Parathyroid adenoma (tissue), 2 donors: ENCODE measurements around the gene IFNGR1.

Source experiments
- H2AFZ ChIP-seq: fragments of 300-600 bp; sonication (generic); one replicate; pipeline ENCODE4 v1.7.0; 2017; ENCODE audit warnings: antibody characterized with exemption, mild to moderate bottlenecking
- H3K27ac ChIP-seq: fragments of 300-600 bp; sonication (generic); one replicate; pipeline ENCODE4 v1.7.0; 2017
- H3K27me3 ChIP-seq: fragments of 300-600 bp; sonication (generic); one replicate; pipeline ENCODE4 v1.7.0; 2017; ENCODE audit warnings: low read length; ENCODE audit not compliant: control insufficient read depth, insufficient read depth
- H3K36me3 ChIP-seq: fragments of 300-600 bp; sonication (generic); one replicate; pipeline ENCODE4 v1.7.0; 2017; ENCODE audit warnings: low read length; ENCODE audit not compliant: control insufficient read depth, insufficient read depth
- H3K4me1 ChIP-seq: fragments of 300-600 bp; sonication (generic); one replicate; pipeline ENCODE4 v1.7.0; 2017; ENCODE audit warnings: control low read depth
- H3K4me2 ChIP-seq: fragments of 300-600 bp; sonication (generic); one replicate; pipeline ENCODE4 v1.7.0; 2017; ENCODE audit warnings: low read length
- H3K4me3 ChIP-seq: fragments of 300-600 bp; sonication (generic); one replicate; pipeline ENCODE4 v1.7.0; 2017; ENCODE audit warnings: low read depth, low read length
- H3K79me2 ChIP-seq: fragments of 300-600 bp; sonication (generic); one replicate; pipeline ENCODE4 v1.7.0; 2017; ENCODE audit warnings: control low read depth
- H3K9ac ChIP-seq: fragments of 300-600 bp; sonication (generic); one replicate; pipeline ENCODE4 v1.7.0; 2017; ENCODE audit warnings: mild to moderate bottlenecking
- H3K9me3 ChIP-seq: fragments of 300-600 bp; sonication (generic); one replicate; pipeline ENCODE4 v1.7.0; 2017; ENCODE audit warnings: low read length; ENCODE audit not compliant: control insufficient read depth
- TF ChIP-seq, protein P1 (sequence below): fragments of 300-600 bp; sonication (generic); IDR thresholded peaks from one replicate; pipeline ENCODE4 v1.7.0; 2017; ENCODE audit warnings: antibody characterized with exemption, mild to moderate bottlenecking
- donor health status: primary hyperparathyroidism.

The IFNGR1 gene

DNA sequence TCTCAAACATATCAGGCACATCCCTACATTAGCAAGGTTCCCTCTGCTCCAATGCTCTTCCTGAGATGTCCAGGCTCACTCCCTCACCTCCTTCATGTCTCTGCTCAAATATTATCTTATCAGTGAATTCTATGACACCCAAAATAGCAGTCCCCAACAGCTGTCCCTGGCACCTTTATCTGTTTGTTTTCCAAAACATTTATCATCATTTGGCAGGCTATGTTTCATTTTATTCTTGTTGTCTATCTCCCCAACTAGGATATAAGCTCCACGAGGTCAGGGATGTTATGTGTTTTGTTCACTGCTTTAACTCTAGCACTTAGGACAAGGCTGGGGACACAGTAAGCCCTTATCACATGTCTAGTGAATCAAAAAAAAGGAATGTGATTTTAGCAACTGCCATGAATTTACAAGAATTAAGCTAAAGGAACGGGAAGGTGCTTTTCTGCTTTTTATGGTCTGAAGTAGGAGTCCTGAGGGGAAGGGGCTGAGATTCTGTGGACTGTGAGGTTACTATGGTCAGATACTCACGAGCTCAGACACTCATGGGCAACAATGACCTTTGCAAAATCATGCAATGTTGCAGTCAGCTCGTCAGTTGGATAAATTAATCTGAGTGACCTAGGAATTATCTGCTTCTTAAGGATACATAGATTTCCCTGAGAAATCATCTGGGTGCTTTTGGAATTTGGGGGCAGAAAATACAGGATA is 43.9 kb downstream of the IFNGR1 start:
- TF ChIP-seq, protein P1, sequence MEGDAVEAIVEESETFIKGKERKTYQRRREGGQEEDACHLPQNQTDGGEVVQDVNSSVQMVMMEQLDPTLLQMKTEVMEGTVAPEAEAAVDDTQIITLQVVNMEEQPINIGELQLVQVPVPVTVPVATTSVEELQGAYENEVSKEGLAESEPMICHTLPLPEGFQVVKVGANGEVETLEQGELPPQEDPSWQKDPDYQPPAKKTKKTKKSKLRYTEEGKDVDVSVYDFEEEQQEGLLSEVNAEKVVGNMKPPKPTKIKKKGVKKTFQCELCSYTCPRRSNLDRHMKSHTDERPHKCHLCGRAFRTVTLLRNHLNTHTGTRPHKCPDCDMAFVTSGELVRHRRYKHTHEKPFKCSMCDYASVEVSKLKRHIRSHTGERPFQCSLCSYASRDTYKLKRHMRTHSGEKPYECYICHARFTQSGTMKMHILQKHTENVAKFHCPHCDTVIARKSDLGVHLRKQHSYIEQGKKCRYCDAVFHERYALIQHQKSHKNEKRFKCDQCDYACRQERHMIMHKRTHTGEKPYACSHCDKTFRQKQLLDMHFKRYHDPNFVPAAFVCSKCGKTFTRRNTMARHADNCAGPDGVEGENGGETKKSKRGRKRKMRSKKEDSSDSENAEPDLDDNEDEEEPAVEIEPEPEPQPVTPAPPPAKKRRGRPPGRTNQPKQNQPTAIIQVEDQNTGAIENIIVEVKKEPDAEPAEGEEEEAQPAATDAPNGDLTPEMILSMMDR = no peak
- Histone ChIP-seq H3K27me3 (no peaks in the 10 kb centered on the region), H3K4me2 (no peak overlapping the region), H3K36me3 (no peaks in the 10 kb centered on the region), H2AFZ (peak overlapping the region; percentile 19), H3K79me2 (no peaks in the 10 kb centered on the region), H3K9ac (no peak overlapping the region), H3K27ac (no peak overlapping the region), H3K4me1 (peaks cover 11% of the 10 kb centered on the region), H3K9me3 (no peaks in the 10 kb centered on the region), H3K4me3 (no peak overlapping the region)

DNA sequence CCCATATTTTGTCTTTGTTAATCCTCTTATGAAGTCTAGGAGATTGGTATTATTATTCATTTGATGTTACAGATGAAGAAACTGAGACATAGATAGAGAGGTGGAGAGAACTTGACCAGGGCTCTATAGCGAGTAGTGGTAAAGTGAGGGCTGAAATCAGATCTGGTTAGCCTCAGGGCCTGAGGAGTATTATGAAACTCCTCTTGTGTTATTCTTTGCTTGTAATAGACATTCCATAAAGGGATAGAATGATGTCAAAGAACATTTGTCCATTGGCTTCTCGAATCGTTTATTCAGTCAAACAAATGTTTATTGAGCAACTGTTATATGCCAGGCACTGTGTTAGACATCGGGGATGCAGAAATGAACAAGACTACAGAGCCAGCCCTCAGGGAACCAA is 45.7 kb downstream of the IFNGR1 start, which contains the start of gene IL22RA2:
IL22RA2 (minus strand) TSS at position 144 of the 400 bp plus-strand sequence. CDS start 11,895 bp downstream, outside the sequence.
- Histone ChIP-seq H3K27ac (peak within 1 kb of the TSS; percentile 12), H3K27me3 (no peaks in the 10 kb centered on the region), H3K9ac (no peak within 1 kb of the TSS), H2AFZ (peak within 1 kb of the TSS; percentile 70), H3K4me3 (peak within 1 kb of the TSS; percentile 5), H3K79me2 (no peaks in the 10 kb centered on the region), H3K9me3 (no peaks in the 10 kb centered on the region), H3K36me3 (no peaks in the 10 kb centered on the region), H3K4me1 (peaks cover 11% of the 10 kb centered on the region), H3K4me2 (peak within 1 kb of the TSS; percentile 55)
- TF ChIP-seq, protein P1 = no peak

DNA sequence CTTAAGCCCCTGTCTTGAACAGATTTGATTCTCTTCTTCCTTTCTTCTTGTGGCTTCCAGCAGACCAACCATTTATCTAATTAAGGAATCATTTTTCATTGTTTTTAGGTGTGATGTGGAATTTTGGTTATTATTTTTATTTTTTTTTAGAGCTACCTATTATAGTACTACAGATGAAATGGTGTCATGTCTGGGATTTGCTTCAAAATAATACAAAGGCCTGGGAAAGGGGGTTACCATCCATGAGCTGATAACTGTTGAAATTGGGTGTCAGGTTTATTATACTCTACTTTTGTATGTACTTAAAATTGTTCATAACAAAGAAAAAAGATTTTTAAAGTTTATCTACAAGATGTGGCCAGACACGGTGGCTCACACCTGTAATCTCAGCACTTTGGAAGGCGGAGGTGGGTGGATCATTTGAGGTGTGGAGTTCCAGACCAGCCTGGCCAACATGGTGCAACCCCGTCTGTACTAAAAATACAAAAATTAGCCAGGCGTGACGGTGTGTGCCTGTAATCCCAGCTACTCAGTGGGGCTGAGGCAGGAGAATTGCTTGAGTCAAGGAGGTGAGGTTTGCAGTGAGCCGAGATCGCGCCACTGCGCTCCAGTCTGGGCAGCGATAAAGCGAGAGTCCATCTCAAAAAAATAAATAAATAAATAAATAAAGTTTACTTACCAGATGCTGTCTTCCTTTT is 46.3 kb downstream of the IFNGR1 start:
- Histone ChIP-seq H3K4me1 (peaks cover 11% of the 10 kb centered on the region), H3K4me3 (peak overlapping the region; percentile 5), H3K27me3 (no peaks in the 10 kb centered on the region), H3K9me3 (no peaks in the 10 kb centered on the region), H3K4me2 (peak overlapping the region; percentile 55), H3K9ac (no peak overlapping the region), H3K27ac (peak overlapping the region; percentile 12), H2AFZ (peak overlapping the region; percentile 70), H3K79me2 (no peaks in the 10 kb centered on the region), H3K36me3 (no peaks in the 10 kb centered on the region)
- TF ChIP-seq, protein P1 = no peak

DNA sequence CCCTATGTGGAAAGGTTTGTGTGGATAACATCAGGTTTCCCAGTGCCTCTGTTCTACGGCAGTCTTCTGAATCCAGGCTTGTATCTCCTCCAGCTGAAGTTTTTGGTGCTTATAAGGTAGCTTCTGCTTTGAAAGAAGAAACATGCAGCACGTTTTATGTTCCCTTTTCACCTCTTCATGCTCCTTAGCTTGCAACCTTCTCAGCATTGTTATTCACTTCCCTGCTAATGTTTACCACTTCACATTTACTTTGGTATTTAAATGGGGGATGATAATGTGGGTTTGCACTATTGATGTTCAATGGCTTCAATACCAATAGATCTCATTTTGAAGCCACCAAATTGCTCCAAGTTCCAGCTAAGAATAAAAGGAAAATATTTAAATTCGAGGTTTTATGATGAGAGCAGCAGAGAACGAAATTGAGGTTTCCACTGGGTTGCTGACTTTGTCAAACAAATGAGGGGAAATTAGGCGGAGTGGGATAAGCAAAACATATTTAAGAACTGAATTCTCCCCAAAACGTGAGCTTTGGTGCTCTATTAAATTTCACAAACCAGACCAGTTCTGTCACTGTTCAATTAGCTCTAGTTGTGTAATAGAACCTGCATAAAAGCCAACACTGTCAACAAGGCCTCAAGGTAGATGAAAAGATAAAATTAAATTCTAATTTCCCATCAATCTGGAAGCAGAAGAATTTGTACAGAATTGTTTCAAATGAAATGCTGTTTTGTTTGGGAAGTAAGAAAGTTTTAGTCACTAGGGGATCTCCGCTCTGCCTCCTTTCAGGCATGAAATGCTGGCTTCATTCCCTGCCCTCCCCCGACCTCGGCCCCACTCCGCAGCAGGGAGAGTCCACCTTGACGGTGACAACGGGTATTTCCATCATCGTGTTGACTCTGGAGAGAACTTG is 47.1 kb downstream of the IFNGR1 start:
- TF ChIP-seq, protein P1 = no peak
- Histone ChIP-seq H3K4me3 (peak overlapping the region; percentile 5), H3K9ac (no peak overlapping the region), H3K4me2 (peak overlapping the region; percentile 55), H2AFZ (peak overlapping the region; percentile 70), H3K36me3 (no peaks in the 10 kb centered on the region), H3K9me3 (no peaks in the 10 kb centered on the region), H3K27me3 (no peaks in the 10 kb centered on the region), H3K4me1 (peaks cover 11% of the 10 kb centered on the region), H3K79me2 (no peaks in the 10 kb centered on the region), H3K27ac (peak overlapping the region; percentile 12)
